ENCODE data around the gene FRAS1.
"Not testable (repeated sequence)": the region's sequence is repeated elsewhere in the genome, so short reads cannot be mapped to it uniquely, and the experiment has no call there.

FRAS1 gene

DNA sequence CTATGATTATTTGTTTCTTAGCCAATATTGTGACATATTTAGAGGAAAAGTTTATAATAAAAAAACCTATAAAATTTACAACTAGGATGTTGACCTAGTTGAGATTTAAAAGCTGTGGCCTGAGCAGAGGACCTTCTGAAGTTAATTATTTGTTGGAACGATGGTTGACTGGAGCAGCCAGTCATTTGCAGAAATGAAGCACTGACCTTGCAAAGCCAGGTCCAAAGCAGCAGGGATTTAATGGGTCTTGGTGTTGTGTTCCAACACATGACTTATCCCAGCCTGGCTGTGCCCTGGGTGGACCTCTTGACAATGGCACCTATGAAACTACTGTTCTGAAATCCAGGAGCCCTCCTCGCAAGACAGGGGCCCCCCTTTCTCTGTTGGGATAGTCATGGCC, 235.2 kb downstream of the FRAS1 start:
- no peak for DNase-seq (ENCODE audit: low spot score)

DNA sequence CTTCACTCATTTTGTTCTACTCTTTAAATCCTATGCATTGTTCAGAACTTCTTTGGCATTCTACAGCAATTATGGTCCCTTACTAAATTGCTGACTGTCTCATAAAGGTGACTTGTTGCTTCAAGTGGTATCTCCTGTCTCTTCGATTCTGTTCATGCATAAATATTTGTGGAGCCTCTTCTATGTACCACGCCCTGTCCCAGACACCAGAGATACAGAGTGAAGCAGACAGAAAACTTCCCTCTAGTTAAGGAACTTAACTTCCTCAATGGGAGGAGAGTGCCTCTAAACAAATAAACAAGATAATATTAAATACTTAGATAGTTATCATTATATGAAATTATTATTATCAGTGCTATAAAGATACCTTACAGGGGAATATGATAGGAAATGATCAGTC, 235.7 kb downstream of the FRAS1 start:
- DNase-seq (ENCODE audit: low spot score) = no peak

DNA sequence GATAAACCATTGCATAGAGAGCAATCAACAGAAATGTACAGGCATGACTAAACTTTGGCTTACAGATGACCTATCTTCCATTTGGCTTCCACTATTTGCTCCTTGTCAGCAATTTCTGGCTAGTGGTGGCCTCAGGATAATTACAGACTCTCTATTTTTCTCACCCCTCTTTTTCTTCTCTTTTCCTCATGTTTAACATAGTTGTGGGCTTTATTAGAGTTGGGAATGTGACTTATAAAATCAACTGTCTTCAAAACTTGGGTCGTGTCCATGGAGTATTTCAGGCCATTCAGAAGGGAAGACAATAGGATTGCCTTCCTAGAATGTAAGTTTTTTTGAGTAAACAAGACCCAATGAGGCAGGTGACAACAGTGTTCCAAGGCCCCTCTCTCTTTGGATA, 236.2 kb downstream of the FRAS1 start:
- no peak for DNase-seq (ENCODE audit: low spot score)

DNA sequence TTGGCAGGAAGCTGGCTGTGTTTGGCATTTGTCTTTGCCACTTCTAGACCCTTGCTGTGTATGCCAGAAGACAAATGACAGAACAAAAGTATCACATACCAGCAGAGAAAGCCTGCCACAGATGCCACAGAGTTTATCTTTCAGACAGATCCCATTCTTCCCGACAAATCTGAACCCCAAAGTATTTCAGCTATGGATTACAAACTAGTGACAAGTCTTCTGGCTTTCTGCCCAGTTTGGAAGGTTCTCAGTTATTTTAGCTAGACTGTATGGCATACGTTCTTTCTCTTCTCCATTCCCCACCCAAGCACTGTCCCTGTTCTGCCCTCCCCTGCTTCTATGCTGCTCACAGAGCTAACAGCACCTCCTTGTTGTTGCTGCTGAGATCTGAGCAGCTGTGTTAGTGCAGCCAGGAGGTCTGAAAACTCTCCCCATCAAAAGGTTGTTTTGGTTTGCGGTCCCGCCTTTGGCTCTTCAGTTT, 236.7 kb downstream of the FRAS1 start:
- DNase-seq (ENCODE audit: low spot score) = peak; percentile 42

DNA sequence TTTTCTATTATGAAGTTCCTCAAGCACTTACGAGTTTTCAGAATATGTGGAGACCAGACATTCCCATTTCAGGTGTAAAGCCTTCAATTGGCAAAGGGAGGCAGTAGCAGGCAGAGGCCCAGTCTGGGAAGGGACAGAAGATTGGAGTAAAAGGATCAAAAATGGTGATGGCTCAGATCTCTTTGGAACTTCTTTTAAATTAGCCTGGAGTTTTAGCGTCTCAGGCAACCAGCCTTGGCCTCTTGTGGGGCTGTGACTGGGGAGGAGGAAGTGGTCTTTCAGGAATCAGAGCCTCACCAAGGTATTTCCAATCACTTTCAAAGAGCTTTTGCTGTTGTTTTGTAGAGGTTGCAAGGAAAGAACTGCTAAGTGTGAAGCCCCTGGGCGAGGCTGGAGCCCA, 239.1 kb downstream of the FRAS1 start:
- no peak for DNase-seq (ENCODE audit: low spot score)

DNA sequence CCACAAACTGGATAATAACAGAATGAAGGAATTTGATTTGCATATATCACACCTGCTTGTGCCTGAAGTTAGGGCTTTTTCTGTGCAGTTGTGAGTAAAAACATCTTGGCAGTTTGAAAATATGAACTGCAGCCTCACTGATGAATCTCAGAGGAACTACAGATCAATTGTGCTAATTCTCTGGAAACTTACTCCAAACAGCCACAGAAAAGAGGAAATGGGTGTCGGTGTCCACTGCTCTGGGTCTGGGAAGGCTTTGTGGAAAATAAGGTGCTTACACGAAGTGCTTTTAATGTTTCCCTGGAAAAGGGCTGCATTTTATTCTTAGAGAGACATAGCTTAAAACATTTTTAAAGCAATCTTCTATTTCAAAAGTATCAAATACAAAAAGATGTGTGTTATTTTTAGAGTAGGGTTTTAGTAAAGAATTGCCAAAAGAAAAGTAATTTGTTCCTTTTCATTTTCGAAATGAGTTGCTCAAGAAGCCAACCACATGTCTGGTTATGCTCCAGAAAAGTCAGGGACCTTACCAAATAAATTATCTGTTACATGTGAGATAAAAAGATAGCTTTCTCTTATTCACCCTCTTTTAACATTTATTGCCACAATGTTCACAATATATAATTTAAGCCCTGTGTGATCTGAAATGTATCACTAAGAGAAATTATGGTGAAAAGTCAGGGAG, 240.1 kb downstream of the FRAS1 start:
- DNase-seq (ENCODE audit: low spot score) = no peak

DNA sequence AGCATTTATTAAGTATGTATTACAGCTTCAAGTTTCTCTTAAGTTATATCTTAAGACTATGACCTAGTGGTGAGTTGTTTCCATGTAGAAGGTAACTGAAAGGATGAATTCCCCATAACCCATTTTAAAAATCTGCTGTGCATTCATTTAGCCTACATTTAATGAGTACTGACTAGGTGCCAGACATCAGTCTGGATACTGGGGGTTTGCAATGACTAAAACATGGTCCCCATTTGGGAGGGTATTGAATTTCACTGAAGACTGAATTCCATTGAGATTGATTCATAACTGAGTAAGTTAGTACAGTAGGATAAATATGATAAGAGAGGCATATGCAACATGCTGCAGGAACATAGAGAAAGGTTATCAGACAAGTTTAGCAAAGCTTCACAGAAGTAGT, 241.5 kb downstream of the FRAS1 start:
- DNase-seq (ENCODE audit: low spot score) = no peak

DNA sequence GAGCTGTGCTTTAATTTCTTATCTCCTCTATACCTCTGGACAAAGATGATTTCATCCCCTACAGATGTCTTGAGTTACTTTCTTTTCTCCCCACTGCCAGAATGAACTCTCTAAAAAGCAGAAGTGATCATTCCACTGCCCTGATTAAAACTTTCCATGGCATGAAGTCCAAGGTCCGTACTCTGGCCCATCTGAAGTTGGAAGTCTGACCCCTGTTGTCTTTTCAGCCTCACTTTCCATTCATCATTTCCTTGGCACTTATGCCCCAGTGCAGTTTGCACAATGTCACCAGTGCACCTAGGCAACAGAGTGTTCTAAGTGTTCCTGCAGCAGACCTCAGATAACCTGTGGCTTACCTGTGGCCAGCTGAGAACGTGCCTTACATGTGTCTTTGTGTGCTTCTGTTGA, 242.4 kb downstream of the FRAS1 start:
- no peak for DNase-seq (ENCODE audit: low spot score)

DNA sequence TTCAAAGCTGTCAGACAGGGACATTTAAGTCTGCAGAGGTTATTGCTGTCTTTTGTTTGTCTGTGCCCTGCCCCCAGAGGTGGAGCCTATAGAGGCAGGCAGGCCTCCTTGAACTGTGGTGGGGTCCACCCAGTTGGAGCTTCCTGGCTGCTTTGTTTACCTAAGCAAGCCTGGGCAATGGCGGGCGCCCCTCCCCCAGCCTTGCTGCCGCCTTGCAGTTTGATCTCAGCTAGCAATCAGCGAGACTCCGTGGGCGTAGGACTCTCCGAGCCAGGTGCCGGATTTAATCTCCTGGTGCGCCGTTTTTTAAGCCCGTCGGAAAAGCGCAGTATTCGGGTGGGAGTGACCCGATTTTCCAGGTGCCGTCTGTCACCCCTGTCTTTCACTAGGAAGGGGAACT, 250.1 kb downstream of the FRAS1 start:
- DNase-seq (ENCODE audit: low spot score) = not testable (repeated sequence)

DNA sequence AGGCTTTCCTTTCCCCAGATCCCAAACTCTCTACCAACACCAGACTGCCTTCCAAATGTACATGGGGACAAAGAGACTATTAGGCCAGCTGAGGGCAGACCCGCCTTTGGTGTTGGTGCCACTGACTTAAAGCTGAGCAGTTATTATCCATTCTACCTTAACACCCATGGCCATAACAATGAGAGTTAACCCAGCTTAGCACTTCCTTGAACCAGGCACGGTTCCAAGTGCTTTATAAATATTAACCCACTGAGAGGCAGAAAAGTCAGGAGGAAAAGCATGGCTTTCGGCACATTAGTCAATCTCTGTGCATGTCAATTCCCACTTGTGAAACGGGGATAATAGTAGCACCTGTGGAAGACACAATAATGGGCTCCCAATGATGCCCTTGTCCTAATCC, 251.4 kb downstream of the FRAS1 start:
- no peak for DNase-seq (ENCODE audit: low spot score)

DNA sequence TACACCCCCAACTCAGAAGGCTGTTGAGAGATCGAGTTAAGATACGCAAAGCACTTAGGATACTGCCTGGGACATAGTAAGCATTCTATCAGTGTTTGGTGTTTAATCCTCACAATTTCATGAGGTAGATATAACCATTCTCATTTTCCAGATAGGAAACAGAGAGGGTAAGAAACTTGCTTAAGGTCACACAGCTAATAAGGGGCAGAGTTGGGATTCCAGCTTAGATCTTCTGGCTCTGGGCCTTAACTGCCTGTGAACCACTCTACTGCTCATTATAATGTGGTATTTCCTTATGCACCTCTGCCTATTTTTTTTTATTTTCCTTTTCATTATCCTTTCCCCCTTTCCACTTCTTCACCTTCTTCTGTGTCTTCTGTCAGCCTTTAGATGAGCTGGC, 252.2 kb downstream of the FRAS1 start:
- no peak for DNase-seq (ENCODE audit: low spot score)

DNA sequence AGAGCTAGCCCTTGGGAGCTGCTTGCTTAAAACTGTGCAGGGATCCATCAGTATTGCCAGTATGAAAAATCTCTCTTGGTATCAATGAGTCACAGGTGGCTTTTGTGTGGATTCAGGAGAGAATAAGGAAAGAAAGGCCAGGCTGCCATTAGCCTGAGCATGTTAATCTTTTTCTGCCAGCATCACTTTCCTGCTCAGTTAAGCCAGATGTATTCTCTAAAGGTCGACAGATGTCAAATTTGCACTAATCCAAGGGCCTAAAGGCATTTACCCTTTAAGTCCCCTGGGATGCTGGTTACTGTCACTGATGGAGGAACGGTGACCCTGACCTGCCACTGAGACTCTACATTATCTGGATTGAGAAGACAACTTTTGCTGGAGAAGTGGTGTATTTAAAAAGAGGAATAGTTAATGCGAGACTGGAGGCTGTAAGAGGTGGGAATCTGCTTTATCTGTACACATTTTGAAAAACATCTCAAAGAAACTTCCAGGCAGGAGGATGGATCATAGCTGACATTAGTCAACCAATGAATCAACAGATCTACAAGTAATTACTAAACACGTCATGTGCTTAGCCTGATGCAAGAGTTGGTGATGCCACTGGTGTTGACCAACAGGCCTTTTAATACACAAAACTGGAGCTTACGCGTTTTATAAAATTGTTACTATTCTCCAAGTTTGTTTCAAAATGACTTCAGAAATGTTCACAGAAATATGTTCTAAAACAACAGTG, 253.1 kb downstream of the FRAS1 start:
- DNase-seq (ENCODE audit: low spot score) = no peak

DNA sequence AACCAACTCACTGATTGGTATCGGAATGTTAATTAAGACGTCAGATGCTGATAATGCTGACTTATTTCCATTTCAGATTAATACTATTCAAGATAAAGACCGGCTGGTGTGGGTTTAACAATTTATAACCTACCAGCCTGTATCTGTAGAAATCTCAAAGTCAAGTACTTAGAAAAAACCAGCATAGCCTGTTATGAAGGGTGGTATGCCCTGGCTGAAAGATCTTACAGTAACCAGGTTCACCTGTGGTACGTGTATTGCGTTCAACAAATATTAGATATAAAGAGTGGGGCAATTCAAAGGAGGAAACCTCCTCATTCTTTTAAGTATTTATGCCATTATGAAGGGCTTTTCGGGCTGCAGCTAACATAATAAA, 253.6 kb downstream of the FRAS1 start:
- DNase-seq (ENCODE audit: low spot score) = no peak

DNA sequence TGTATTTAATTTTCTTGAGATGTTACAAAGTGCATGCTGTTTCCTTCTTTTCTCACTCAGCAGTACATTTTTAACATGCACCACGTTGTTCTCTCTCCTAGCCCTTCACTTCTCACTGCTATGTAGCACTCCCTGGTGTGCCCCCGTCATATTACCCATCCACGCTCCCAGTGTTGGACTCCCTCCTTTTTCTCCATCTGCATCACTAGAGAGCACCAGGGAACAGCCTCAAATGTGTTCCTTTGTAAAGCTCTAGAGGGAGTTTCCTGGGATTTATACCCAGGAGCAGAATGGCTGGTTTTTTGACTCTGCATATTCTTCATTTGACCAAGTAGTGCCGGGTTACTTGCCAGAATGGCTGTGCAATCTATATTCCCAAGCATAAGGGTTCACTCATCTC, 254.2 kb downstream of the FRAS1 start:
- DNase-seq (ENCODE audit: low spot score) = no peak

DNA sequence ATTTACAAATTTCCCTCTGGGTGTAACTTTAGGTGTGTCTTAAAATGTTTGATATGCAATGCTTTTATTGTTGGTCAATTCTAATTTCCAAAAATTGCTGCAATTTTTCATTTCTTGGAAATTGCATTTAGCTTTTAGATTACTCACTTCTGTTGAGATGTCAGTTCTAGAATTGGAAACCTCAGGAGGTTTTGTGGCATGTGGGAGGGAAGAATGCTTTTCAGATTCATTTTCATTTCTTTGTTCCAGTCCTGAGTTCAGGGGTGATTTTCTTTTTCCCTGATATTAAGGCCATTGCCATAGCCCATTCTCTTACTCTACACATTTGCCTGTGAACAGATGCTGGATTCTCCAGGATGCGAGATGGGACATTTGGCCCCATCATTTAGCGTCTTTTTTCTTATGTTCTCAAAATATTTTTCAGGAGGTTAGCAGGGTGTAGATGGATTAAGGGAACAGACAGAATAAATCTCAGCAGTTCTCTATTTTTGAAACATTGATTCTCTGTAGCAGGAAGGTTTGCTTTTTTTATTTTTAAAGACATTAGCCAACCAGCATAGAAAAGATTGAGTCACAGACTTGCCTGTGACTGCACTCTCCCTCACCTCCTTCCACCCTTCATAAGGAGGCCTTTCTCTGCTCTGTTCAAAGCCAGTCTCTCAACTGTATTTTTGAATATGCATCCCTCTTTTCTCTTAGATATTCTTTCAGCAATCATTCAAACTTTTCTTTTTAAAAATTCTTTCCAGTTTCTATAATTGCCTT, 256.0 kb downstream of the FRAS1 start:
- DNase-seq (ENCODE audit: low spot score) = no peak

DNA sequence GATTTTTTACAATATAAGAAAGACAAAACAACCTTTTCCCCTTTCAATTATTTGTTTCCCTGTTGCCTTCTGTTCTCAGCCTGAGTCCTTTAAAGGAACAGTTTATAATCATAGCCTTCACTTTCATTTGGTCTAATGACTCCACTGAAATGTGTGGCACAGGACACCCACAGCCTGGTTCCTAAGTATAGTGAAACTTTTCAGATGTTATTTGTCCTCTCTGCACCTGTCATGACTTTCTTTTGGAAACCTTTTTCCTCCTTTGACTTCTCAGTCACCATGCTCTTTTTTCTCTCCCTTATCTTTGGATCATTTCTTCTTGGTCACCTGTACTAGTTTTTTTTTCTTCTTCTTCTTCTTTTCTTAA, 256.6 kb downstream of the FRAS1 start:
- DNase-seq (ENCODE audit: low spot score) = no peak

DNA sequence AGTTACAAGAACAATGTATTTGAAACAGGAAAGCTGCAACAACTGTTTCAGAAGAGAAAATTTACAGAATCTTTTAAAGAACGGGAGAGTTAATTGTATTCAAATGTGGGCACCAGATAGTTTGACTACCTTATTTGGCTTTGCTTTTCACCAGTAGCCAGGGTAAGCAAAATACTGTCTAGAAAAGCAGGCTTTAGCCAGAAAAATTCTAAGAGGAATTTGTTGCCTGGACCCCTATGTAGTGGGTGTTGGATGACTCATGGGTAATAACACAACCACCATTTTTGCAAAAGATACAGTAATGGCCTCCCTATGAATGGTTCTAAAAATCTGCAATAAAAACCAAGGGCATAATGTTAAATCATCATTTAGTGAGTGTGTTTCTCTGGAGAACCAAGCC, 261.0 kb downstream of the FRAS1 start:
- DNase-seq (ENCODE audit: low spot score) = no peak

DNA sequence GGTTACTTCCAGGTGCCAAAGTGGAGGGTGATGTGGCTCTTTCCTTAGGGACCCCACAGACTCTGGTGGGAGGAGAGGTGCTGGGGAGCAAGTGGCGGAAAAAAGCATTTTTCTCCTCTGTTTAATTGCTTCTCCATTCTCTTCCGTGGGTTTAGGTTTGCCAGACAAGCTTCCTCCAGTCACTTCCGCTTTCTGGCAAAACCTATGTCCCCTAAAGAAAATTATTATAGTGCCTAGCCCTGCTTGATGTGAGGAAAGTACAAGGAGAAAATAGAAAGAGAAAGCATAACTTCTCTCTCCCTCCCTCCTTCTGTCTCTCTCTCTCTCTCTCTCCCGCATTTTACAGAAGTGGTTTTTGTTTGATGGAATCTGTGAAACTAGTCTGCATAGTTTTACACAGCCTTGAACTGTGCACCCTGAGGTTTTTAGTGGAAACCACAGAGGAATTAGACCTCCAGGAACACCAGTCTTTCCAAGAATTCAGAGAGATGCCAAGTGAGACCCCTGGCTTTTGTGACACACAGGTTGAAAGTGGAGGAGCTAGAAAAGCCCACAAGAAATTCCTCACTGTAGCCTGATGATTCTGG, 263.3 kb downstream of the FRAS1 start:
- DNase-seq (ENCODE audit: low spot score) = no peak

DNA sequence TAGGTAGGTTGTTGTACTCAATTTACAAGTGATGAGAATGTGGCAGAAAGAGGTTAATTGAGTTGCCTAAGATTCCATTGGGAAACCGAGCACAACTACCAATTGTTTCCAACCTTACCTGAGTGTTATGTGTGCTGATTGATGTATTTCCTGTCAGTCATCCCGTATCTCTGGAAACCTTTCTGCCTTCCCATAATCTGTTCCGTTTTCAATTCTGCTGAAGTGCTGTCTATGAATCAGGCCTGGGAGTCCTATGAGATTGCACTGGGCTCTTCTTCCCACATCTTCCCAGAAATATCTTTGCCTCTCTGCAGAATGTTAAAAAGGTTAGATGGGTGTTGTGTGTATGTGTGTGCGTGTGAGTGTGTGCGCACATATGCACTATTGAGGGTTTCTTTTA, 264.9 kb downstream of the FRAS1 start:
- DNase-seq (ENCODE audit: low spot score) = no peak

DNA sequence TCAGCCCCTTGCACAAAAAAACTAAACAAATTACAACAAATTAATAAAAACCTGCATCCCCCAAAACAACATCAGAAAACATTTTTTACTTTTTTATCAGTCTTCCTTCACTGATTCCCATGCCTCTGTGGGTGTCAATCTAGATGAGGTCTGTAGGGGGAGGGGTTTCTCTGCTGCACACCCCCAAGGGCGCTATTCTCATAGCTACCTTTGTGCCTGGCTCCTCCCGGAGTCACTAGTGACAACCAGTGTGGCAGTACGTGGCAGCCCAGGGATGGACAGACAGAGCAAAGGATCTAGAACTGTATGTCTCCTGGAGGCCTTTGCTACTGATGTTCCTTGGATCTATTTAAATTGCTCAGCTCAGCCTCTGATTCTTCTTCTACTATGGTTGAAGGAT, 266.3 kb downstream of the FRAS1 start:
- no peak for DNase-seq (ENCODE audit: low spot score)

DNA sequence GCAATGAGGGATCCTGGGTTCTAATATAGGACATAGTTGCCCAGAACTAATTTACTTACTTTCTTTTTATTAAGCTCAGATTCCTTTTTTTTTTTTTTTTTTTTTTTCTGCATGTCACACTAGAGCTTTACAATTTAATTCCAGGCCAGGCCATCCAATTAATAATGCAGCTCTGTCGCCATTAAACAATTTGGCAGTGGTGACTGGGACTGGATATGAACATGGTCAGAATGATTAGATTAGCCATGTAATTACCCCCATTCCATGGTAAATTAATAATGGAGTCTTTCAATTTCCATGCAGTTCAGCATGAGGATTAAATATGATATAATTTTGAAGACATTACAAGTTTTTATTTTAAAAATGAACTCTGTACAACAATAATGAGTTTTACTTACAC, 267.5 kb downstream of the FRAS1 start:
- no peak for DNase-seq (ENCODE audit: low spot score)

DNA sequence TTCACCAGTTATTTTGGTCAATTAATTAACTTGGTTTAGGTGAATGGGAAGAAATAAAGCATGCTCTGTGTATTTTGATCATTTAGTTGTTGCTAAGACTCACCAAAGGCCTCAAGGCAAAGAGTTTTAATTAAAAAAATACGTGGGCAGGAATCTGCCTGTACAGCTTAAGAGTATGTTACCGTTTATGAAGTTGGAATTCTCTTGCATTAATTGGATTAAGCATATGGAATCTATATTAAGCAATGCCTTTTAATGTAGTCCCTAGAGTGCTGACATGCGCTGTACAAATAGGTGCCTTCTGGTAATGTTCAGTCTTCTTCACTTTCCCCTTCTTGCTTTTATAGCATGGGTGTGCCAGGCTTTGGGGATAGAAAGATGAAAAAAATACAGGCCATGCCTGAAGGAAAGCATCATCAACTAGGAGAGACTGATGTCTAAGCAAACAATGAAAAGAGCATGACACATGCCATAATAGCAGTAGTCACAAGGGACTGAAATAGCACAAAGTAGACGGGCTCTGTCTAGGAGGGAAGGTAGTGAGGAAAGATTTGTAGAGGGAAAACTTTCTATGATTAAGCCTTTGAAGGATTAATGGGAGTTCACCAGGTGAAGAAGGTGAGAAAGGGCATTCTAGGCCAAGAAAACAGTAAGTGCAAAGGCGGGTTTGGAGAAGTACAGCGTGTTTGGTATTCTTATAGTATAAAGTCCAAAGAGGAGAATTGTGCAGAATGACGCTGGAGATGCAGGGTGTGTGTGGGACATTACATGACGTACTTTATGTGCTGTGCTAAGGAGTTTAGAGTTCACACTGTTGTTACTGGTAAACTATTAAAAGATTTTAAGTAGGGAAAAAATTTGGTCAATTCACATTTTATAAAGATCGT, 268.4 kb downstream of the FRAS1 start:
- DNase-seq (ENCODE audit: low spot score) = no peak

Measured in AG08396 (cell line).